ENCODE measurements around the gene PACS2. TPM values are rescaled to one million over a fixed set of nuclear protein-coding genes. Genes with fewer than 3 reads are reported as not detected.

PACS2 gene
- total and polyA plus RNA-seq, 2 of the 8 experiments (the other 6 are each of a cell fraction or from before 2014, with no cell fraction given): 38.0 to 62.8 TPM

DNA sequence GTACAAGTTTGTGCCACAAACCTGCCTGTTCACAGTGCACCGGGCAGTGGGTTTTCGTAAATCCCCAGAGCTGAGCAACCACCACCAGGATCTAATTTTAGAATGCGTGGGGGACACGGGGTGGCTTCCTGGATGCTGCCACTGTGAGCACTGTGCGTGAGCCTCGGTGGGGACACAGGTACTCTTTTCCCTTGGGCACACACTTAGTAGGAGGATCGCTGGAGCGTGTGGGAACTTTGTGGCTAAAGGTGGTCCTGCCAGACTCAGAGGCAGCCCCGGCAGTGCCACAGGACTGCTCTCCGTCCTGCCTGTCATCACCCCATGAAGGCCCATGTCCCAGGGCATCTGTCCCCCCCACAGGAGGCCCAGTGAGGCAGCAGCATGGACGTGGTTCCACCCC lies 45.1 kb upstream of the PACS2 start:
- H3K9me3 ChIP-seq (ENCODE audit: insufficient read depth in 2 of 2, low read depth in 1 of 2, low read length in 1 of 2): no peaks in the 10 kb centered on the region
- WGBS, 2 experiments (ENCODE audit: extremely low coverage in 1 of 2, insufficient coverage in 1 of 2, insufficient read length in 1 of 2, insufficient replicate concordance in 2 of 2, low coverage in 1 of 2, low lambda C conversion rate in 2 of 2, missing lambda C conversion rate in 1 of 2): 85% methylated on average over 11 of the region's 11 CpGs; no CpG with 5 or more reads in 1 of the 2 experiments
- TF ChIP-seq POLR2AphosphoS5 (IDR thresholded peaks at IDR 0.05; ENCODE audit: low read depth, low read length) (no peak), CBX5 (IDR thresholded peaks at IDR 0.05; ENCODE audit: low read depth, low read length) (no peak), SIX5 (IDR thresholded peaks at IDR 0.05; ENCODE audit: low read depth, low read length) (no peak), CTBP2 (IDR thresholded peaks at IDR 0.05; ENCODE audit: borderline replicate concordance, insufficient read depth, insufficient read length, low read length) (no peak), EGR1 (IDR thresholded peaks at IDR 0.05; ENCODE audit: borderline replicate concordance, low read depth, low read length) (no peak), SRF (IDR thresholded peaks at IDR 0.05; ENCODE audit: low read depth, low read length) (no peak), GABPA (IDR thresholded peaks at IDR 0.05; ENCODE audit: borderline replicate concordance, insufficient read depth, low read length) (no peak), NANOG (IDR thresholded peaks at IDR 0.05; ENCODE audit: insufficient read depth, low read depth, low read length, poor library complexity, severe bottlenecking) (no peak), SIRT6 (IDR thresholded peaks at IDR 0.05; ENCODE audit: low read length) (no peak), HDAC2 (IDR thresholded peaks at IDR 0.05; ENCODE audit: borderline replicate concordance in 1 of 2, low read depth in 2 of 2, low read length in 2 of 2) (no peak)
- TF ChIP-seq, protein P1, sequence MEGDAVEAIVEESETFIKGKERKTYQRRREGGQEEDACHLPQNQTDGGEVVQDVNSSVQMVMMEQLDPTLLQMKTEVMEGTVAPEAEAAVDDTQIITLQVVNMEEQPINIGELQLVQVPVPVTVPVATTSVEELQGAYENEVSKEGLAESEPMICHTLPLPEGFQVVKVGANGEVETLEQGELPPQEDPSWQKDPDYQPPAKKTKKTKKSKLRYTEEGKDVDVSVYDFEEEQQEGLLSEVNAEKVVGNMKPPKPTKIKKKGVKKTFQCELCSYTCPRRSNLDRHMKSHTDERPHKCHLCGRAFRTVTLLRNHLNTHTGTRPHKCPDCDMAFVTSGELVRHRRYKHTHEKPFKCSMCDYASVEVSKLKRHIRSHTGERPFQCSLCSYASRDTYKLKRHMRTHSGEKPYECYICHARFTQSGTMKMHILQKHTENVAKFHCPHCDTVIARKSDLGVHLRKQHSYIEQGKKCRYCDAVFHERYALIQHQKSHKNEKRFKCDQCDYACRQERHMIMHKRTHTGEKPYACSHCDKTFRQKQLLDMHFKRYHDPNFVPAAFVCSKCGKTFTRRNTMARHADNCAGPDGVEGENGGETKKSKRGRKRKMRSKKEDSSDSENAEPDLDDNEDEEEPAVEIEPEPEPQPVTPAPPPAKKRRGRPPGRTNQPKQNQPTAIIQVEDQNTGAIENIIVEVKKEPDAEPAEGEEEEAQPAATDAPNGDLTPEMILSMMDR (IDR thresholded peaks at IDR 0.05; ENCODE audit: control extremely low read depth in 1 of 3, insufficient read depth in 1 of 3, low read depth in 1 of 3, low read length in 3 of 3): no peak

More for the DNA sequence above, 45.1 kb upstream of the PACS2 start:
- H2BK120ac ChIP-seq (replicated peaks; ENCODE audit: low read depth, low read length): no peak overlapping the region
- H3K18ac ChIP-seq (ENCODE audit: extremely low read depth, low read length): no peak overlapping the region
- H3K23ac ChIP-seq (ENCODE audit: insufficient read length): no peak overlapping the region
- no peak overlapping the region for H3K14ac ChIP-seq (ENCODE audit: insufficient read length)
- H3K27ac ChIP-seq (ENCODE audit: low read depth, low read length): no peak overlapping the region
- no peak overlapping the region for H2BK20ac ChIP-seq (ENCODE audit: low read length)
- no peak overlapping the region for H2BK12ac ChIP-seq (ENCODE audit: low read depth, low read length)
- no peak overlapping the region for H4K8ac ChIP-seq (ENCODE audit: extremely low read depth, insufficient read depth, low read length)
- POLR2A ChIA-PET (ENCODE audit: partially characterized antibody): no interaction called here
- H2BK15ac ChIP-seq (ENCODE audit: low read length): no peak overlapping the region
- H3K36me3 ChIP-seq (ENCODE audit: control insufficient read depth in 2 of 4, insufficient read depth in 4 of 4, low read length in 3 of 4): no peaks in the 10 kb centered on the region; a peak in 1 of 8 replicates
- H2AK5ac ChIP-seq (ENCODE audit: low read depth, low read length): no peak overlapping the region
- H3K56ac ChIP-seq (replicated peaks; ENCODE audit: insufficient read length, low read depth, low read length): no peak overlapping the region
- H4K91ac ChIP-seq (replicated peaks; ENCODE audit: insufficient read length, low read length): no peak overlapping the region
- no peak overlapping the region for H3K4me3 ChIP-seq (ENCODE audit: extremely low read depth in 1 of 4, insufficient read depth in 2 of 4, low read depth in 3 of 4, low read length in 4 of 4)
- DNase-seq (ENCODE audit: low read depth in 1 of 2, low spot score in 2 of 2) (no peak), FAIRE-seq (no peak)
- H3K9ac ChIP-seq (replicated peaks in 1 of 4; ENCODE audit: extremely low read depth in 1 of 4, low read depth in 3 of 4, low read length in 3 of 4): no peak overlapping the region
- H4K20me1 ChIP-seq (replicated peaks in 1 of 2; ENCODE audit: control insufficient read depth in 1 of 2, insufficient read depth in 2 of 2, low read length in 2 of 2): peaks cover 4 to 6% of the 10 kb centered on the region in 2 experiments
- H3K4me1 ChIP-seq (replicated peaks in 1 of 4; ENCODE audit: control insufficient read depth in 3 of 4, insufficient read depth in 4 of 4, low read length in 3 of 4): no peaks in the 10 kb centered on the region
- H3K27me3 ChIP-seq (replicated peaks in 1 of 4; ENCODE audit: control insufficient read depth in 3 of 4, extremely low read depth in 1 of 4, insufficient read depth in 3 of 4, low read length in 3 of 4): no peaks in the 10 kb centered on the region
- H3K4ac ChIP-seq (replicated peaks; ENCODE audit: insufficient read length, low read depth, low read length): no peak overlapping the region
- CTCF ChIA-PET (ENCODE audit: partially characterized antibody): interaction anchor here (0.8 to 3.0 kb wide), 4 partner anchors 11 to 82 kb away, joined by 3 to 9 read pairs (median 6); no protein-coding TSS in a partner anchor
- H2AFZ ChIP-seq (ENCODE audit: low read length): no peak overlapping the region
- H3K79me1 ChIP-seq (ENCODE audit: low read depth, low read length): no peaks in the 10 kb centered on the region; the same call in 1 of the 2 replicates
- no peak overlapping the region for H2BK5ac ChIP-seq (ENCODE audit: low read depth, low read length)
- no peaks in the 10 kb centered on the region for H3K79me2 ChIP-seq (ENCODE audit: control insufficient read depth in 1 of 2, insufficient read depth in 2 of 2, low read length in 2 of 2)
- H4K5ac ChIP-seq (ENCODE audit: insufficient read length, low read depth, low read length): no peak overlapping the region
- H3K23me2 ChIP-seq (ENCODE audit: low read depth, low read length): no peaks in the 10 kb centered on the region
- H3K4me2 ChIP-seq (ENCODE audit: insufficient read depth in 1 of 2, low read depth in 2 of 2, low read length in 2 of 2): no peak overlapping the region

Measured in H1 (cell line).